CD14-positive monocyte (primary cell): ENCODE measurements around the gene GPSM3. TPM values are rescaled to one million over a fixed set of nuclear protein-coding genes. Genes with fewer than 3 reads are reported as not detected.

ENCODE experiments used
- DNase-seq, 3 donors: peaks; one replicate each; pipeline ENCODE4 v3.0.0-alpha.2; 2011 to 2022
- H2AFZ ChIP-seq: 2 replicates; pipeline ENCODE4 v1.6.0; 2012; ENCODE audit warnings: mild to moderate bottlenecking, low read depth, low read length, inconsistent platforms; ENCODE audit not compliant: insufficient read depth, poor library complexity, severe bottlenecking
- H3K27ac ChIP-seq, 2 donors: 1 replicate in 1 of 2; 2 replicates in 1 of 2; pipeline ENCODE4 v1.5.1; 2012 to 2013; ENCODE audit warnings: low read length in 2 of 2, control low read depth in 1 of 2, inconsistent platforms in 1 of 2, low read depth in 1 of 2, mild to moderate bottlenecking in 1 of 2
- H3K27me3 ChIP-seq, 2 donors: one replicate each; pipeline versions ENCODE4 v1.6.0 to v1.6.1; 2011 to 2013; ENCODE audit warnings: low read length in 2 of 2; ENCODE audit not compliant: control insufficient read depth in 2 of 2, insufficient read depth in 2 of 2
- H3K36me3 ChIP-seq, 2 donors: replicated peaks in 1 of 2; 1 replicate in 1 of 2; 2 replicates in 1 of 2; pipeline versions ENCODE4 v1.5.1 to v1.6.1; 2012 to 2013; ENCODE audit warnings: low read length in 2 of 2, control low read depth in 1 of 2, inconsistent platforms in 1 of 2, mild to moderate bottlenecking in 1 of 2; ENCODE audit not compliant: insufficient read depth in 2 of 2, control insufficient read depth in 1 of 2
- H3K4me1 ChIP-seq, 2 donors: 1 replicate in 1 of 2; 2 replicates in 1 of 2; pipeline versions ENCODE4 v1.5.1 to v1.6.1; 2012 to 2013; ENCODE audit warnings: low read length in 2 of 2, control low read depth in 1 of 2, inconsistent platforms in 1 of 2, mild to moderate bottlenecking in 1 of 2, moderate library complexity in 1 of 2; ENCODE audit not compliant: insufficient read depth in 2 of 2, control insufficient read depth in 1 of 2
- H3K4me2 ChIP-seq: replicated peaks from 2 replicates; pipeline ENCODE3; 2012; ENCODE audit warnings: low read length, moderate library complexity, mild to moderate bottlenecking; ENCODE audit not compliant: poor library complexity, severe bottlenecking; ENCODE audit errors: extremely low read depth
- H3K4me3 ChIP-seq, 3 experiments: fragments of 200-600 bp in 1 of 3; sonication (generic) in 1 of 3; replicated peaks in 1 of 3; 1 replicate in 2 of 3; 2 replicates in 1 of 3; pipeline ENCODE4 v1.5.1; 2011 to 2013; ENCODE audit warnings: low read length in 3 of 3, mild to moderate bottlenecking in 3 of 3, control low read depth in 2 of 3, low read depth in 2 of 3, inconsistent platforms in 1 of 3, moderate library complexity in 1 of 3
- H3K79me2 ChIP-seq: 2 replicates; pipeline ENCODE4 v1.6.0; 2012; ENCODE audit warnings: mild to moderate bottlenecking, control low read depth, inconsistent platforms, low read length, moderate library complexity; ENCODE audit not compliant: insufficient read depth
- H3K9ac ChIP-seq: 2 replicates; pipeline ENCODE4 v1.6.0; 2017; ENCODE audit warnings: low read length, mild to moderate bottlenecking; ENCODE audit not compliant: insufficient read depth, poor library complexity, severe bottlenecking
- H3K9me3 ChIP-seq, 2 donors: replicated peaks in 1 of 2; 1 replicate in 1 of 2; 2 replicates in 1 of 2; pipeline versions ENCODE4 v1.5.1 to v1.6.1; 2012 to 2013; ENCODE audit warnings: low read length in 2 of 2, control low read depth in 1 of 2; ENCODE audit not compliant: control insufficient read depth in 1 of 2, insufficient read depth in 1 of 2
- H4K20me1 ChIP-seq: 2 replicates; pipeline ENCODE4 v1.6.0; 2012; ENCODE audit warnings: mild to moderate bottlenecking, low read length, control low read depth, moderate library complexity; ENCODE audit not compliant: insufficient read depth
- H3K27ac Mint-ChIP-seq, 7 donors: one replicate each; pipeline ENCODE4 v1.8.0; 2020; ENCODE audit warnings: mild to moderate bottlenecking in 7 of 7, mixed read lengths in 7 of 7, moderate library complexity in 6 of 7, inconsistent platforms in 2 of 7
- H3K27me3 Mint-ChIP-seq, 3 donors: one replicate each; pipeline ENCODE4 v1.8.0; 2021 to 2022; ENCODE audit warnings: low read depth in 3 of 3, mild to moderate bottlenecking in 3 of 3, mixed read lengths in 3 of 3, moderate library complexity in 3 of 3, inconsistent platforms in 1 of 3
- H3K36me3 Mint-ChIP-seq, 2 donors: one replicate each; pipeline ENCODE4 v1.8.0; 2020; ENCODE audit warnings: mixed read lengths in 2 of 2, inconsistent platforms in 1 of 2, mild to moderate bottlenecking in 1 of 2
- H3K4me1 Mint-ChIP-seq: one replicate; pipeline ENCODE4 v1.8.0; 2020; ENCODE audit warnings: mild to moderate bottlenecking, mixed read lengths
- H3K4me3 Mint-ChIP-seq, 2 donors: one replicate each; pipeline ENCODE4 v1.8.0; 2020; ENCODE audit warnings: mild to moderate bottlenecking in 2 of 2, mixed read lengths in 2 of 2, moderate library complexity in 1 of 2
- H3K9me3 Mint-ChIP-seq, 7 donors: one replicate each; pipeline ENCODE4 v1.8.0; 2020 to 2022; ENCODE audit warnings: mixed read lengths in 7 of 7, mild to moderate bottlenecking in 6 of 7, moderate library complexity in 6 of 7, inconsistent platforms in 2 of 7
- CTCF ChIP-seq: fragments of 200-600 bp; IDR thresholded peaks from one replicate; pipeline ENCODE4 v1.8.0; 2022; ENCODE audit warnings: antibody characterized with exemption, mild to moderate bottlenecking
- WGBS: methylation state at CpG from one replicate; pipeline ENCODE4 v1.1.5; 2013; ENCODE audit warnings: missing lambda C conversion rate; ENCODE audit not compliant: insufficient coverage; 5-methylcytosine and 5-hydroxymethylcytosine counted together
- intact Hi-C, 2 donors: fragments of 100-400 bp; cut with micrococcal nuclease; formaldehyde crosslinking; loops; one replicate each; pipeline versions ENCODE4 v1.15.0 to v1.15.1; 2023
- polyA plus RNA-seq, 3 donors: library from polyadenylated mRNA; depleted of rRNA in 1 of 3; unstranded in 2 of 3; stranded (reverse) in 1 of 3; fragments of 300-500 nt in 2 of 3; fragments of >200 nt in 1 of 3; fragmentation: Illumina TruSeq in 2 of 3; gene quantifications; 1 replicate in 2 of 3; 2 replicates in 1 of 3; pipeline ENCODE4 v1.2.3, GENCODE V29; 2012 to 2021

Gene GPSM3
- polyA plus RNA-seq, 3 donors = 86.1 to 340 (median 101) TPM

- Histone ChIP-seq H3K4me3 (no peak overlapping the region), H3K36me3 (no peaks in the 10 kb centered on the region), H3K4me2 (no peak overlapping the region), H3K79me2 (no peaks in the 10 kb centered on the region), H3K9ac (no peak overlapping the region), H3K27ac (no peak overlapping the region), H3K4me1 (no peaks in the 10 kb centered on the region), H3K9me3 (no peaks in the 10 kb centered on the region), H3K27me3 (no peaks in the 10 kb centered on the region), H4K20me1 (no peaks in the 10 kb centered on the region), H2AFZ (no peak overlapping the region)
- Mint-ChIP-seq H3K27ac (no peak overlapping the region), H3K36me3 (no peaks in the 10 kb centered on the region), H3K27me3 (peaks cover 0 to 15% (median 2%) of the 10 kb centered on the region in 3 donors), H3K9me3 (no peaks in the 10 kb centered on the region), H3K4me3 (no peak overlapping the region), H3K4me1 (peaks cover 6% of the 10 kb centered on the region)
- intact Hi-C loops = no loop called here
- no peak for TF ChIP-seq CTCF
- no peak for DNase-seq
- WGBS = 100% methylated on average over 1 of the region's 4 CpGs
These were observed 23.2 kb upstream of the GPSM3 start for GRCh38 chr6:32215617-32216016.

GRCh38 chr6:32214126-32214525 is 21.7 kb upstream of the GPSM3 start:
- Histone ChIP-seq H4K20me1 (no peaks in the 10 kb centered on the region), H3K4me2 (no peak overlapping the region), H3K27me3 (no peaks in the 10 kb centered on the region), H3K4me3 (no peak overlapping the region), H3K36me3 (no peaks in the 10 kb centered on the region), H3K79me2 (no peaks in the 10 kb centered on the region), H2AFZ (no peak overlapping the region), H3K27ac (no peak overlapping the region), H3K9me3 (no peaks in the 10 kb centered on the region), H3K9ac (no peak overlapping the region), H3K4me1 (no peaks in the 10 kb centered on the region)
- no peak for DNase-seq
- Mint-ChIP-seq H3K27ac (peak overlapping the region in 1 of 7 donors; percentile 75), H3K4me1 (peaks cover 6% of the 10 kb centered on the region), H3K36me3 (no peaks in the 10 kb centered on the region), H3K4me3 (no peak overlapping the region), H3K27me3 (peaks cover 0 to 11% (median 1%) of the 10 kb centered on the region in 3 donors), H3K9me3 (no peaks in the 10 kb centered on the region)
- no CpG with 5 or more reads among the region's 3 CpGs for WGBS
- intact Hi-C loops = no loop called here
- no peak for TF ChIP-seq CTCF
